Breast epithelium (tissue), 3 donors: ENCODE measurements around the gene NXN.

Experiments
- CTCF ChIP-seq, 3 donors: fragments of 450-650 bp; IDR thresholded peaks; one replicate each; pipeline ENCODE4 v1.5.1; 2016 to 2017; ENCODE audit warnings: antibody characterized with exemption in 3 of 3, mild to moderate bottlenecking in 3 of 3, moderate library complexity in 3 of 3
- POLR2AphosphoS5 ChIP-seq, 3 donors: sonication (generic); formaldehyde crosslinking; IDR thresholded peaks; one replicate each; pipeline ENCODE4 v1.6.1; 2017; ENCODE audit warnings: antibody characterized with exemption in 3 of 3

- no peak for TF ChIP-seq CTCF (IDR thresholded peaks at IDR 0.05)
- TF ChIP-seq POLR2AphosphoS5 (IDR thresholded peaks at IDR 0.05), result no peak
These were observed 150.8 kb downstream of the NXN start for GRCh38 chr17:828761-829160.
